Left lobe of liver (tissue), 2 donors: ENCODE measurements around the gene SRPRB. TPM values are rescaled to one million over a fixed set of nuclear protein-coding genes. Genes with fewer than 3 reads are reported as not detected.

Experiments used
- ATAC-seq: fragments of 200-7000 bp; cut with Tn5 transposase; one replicate; pipeline ENCODE4 v1.9.1; 2020; ENCODE audit warnings: mild to moderate bottlenecking, moderate library complexity
- DNase-seq: peaks from one replicate; pipeline ENCODE4 v3.0.0-alpha.2; 2020; ENCODE audit warnings: low spot score
- total RNA-seq: library from RNA; stranded (reverse); gene quantifications from one replicate; pipeline ENCODE4 v1.2.1, GENCODE V29; 2021
- donor health status: DM: no; HTN: no; CAD: no; lungs with moderate emphysema.
- donor health status: DM: no; HTN: yes; CAD: no.

The SRPRB gene
- 73.3 TPM for total RNA-seq

- DNase-seq: peak; percentile 95
- ATAC-seq: peak; percentile 99
These were observed at the start of gene SRPRB for GRCh38 chr3:133805702-133806475. Gene SRPRB, plus strand, starts transcription at chr3:133805815. Its CDS starts 34 bp downstream, at chr3:133805849.

GRCh38 chr3:133756716-133757694 lies 48.6 kb upstream of the SRPRB start:
- peak; percentile 2 for ATAC-seq
- DNase-seq: peak; percentile 64

GRCh38 chr3:133757701-133758567 lies 47.7 kb upstream of the SRPRB start:
- ATAC-seq: no peak
- no peak for DNase-seq

- ATAC-seq: no peak
- no peak for DNase-seq
These were observed 47.1 kb upstream of the SRPRB start for GRCh38 chr3:133758568-133758928.

GRCh38 chr3:133758964-133759739 lies 46.5 kb upstream of the SRPRB start:
- no peak for ATAC-seq
- DNase-seq: no peak

- DNase-seq: no peak
- no peak for ATAC-seq
These were observed 45.8 kb upstream of the SRPRB start for GRCh38 chr3:133759740-133760305.

GRCh38 chr3:133760916-133761315 lies 44.7 kb upstream of the SRPRB start:
- DNase-seq (no peak), ATAC-seq (peak; percentile 1)

- no peak for DNase-seq
- peak; percentile 4 for ATAC-seq
These were observed 43.8 kb upstream of the SRPRB start for GRCh38 chr3:133761605-133762484.

GRCh38 chr3:133762539-133762938 lies 43.1 kb upstream of the SRPRB start:
- DNase-seq (no peak), ATAC-seq (peak; percentile 0)

- ATAC-seq (peak; percentile 8), DNase-seq (peak; percentile 57)
These were observed 41.6 kb upstream of the SRPRB start for GRCh38 chr3:133763797-133764683.

- DNase-seq (peak; percentile 58), ATAC-seq (peak; percentile 1)
These were observed 40.4 kb upstream of the SRPRB start for GRCh38 chr3:133765256-133765655.

- ATAC-seq: no peak
- no peak for DNase-seq
These were observed 38.0 kb upstream of the SRPRB start for GRCh38 chr3:133767607-133768006.

GRCh38 chr3:133769536-133769935 lies 36.1 kb upstream of the SRPRB start:
- ATAC-seq (no peak), DNase-seq (no peak)

GRCh38 chr3:133773732-133774131 lies 31.9 kb upstream of the SRPRB start:
- no peak for DNase-seq
- peak; percentile 4 for ATAC-seq

GRCh38 chr3:133775309-133775708 lies 30.3 kb upstream of the SRPRB start:
- DNase-seq: no peak
- ATAC-seq: peak; percentile 38

GRCh38 chr3:133775835-133776234 lies 29.8 kb upstream of the SRPRB start:
- DNase-seq (no peak), ATAC-seq (peak; percentile 0)

- ATAC-seq (peak; percentile 0), DNase-seq (no peak)
These were observed 28.7 kb upstream of the SRPRB start for GRCh38 chr3:133776794-133777438.
